AG10803 (cell line): ENCODE measurements around the gene ERF.

Experiments
- DNase-seq: peaks from one replicate; pipeline ENCODE4 v3.0.0; 2010; ENCODE audit warnings: low read depth
- H3K4me3 ChIP-seq: 2 replicates; pipeline ENCODE4 v1.5.1; 2011; ENCODE audit warnings: mild to moderate bottlenecking, low read length, control low read depth
- TF ChIP-seq, protein P1 (sequence below): conservative IDR thresholded peaks from 2 replicates; pipeline ENCODE4 v1.5.1; 2011; ENCODE audit warnings: mild to moderate bottlenecking, low read length, control low read depth, inconsistent platforms

ERF gene

DNA sequence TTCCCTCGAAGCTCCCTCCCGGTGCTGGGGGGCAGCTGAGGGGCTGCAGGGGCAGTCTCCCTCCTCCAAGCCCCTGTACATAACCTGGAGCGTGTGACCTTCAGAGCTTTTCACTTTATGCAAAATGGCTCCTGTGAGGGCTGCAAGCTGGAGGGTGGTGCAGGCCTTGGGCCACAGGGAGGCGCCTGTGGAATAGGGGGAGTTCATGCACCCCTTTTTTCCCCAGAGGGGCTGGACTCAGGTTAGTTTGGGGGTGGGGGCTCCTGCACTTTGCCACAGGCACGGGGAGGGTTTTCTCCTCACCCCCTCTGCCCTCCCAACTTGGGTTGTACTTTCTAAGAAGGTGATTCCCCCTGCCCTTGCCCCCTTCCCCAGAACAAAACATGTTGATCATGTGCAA is 40.4 kb upstream of the ERF start:
- no peak for DNase-seq
- H3K4me3 ChIP-seq, result no peak overlapping the region
- TF ChIP-seq, protein P1, sequence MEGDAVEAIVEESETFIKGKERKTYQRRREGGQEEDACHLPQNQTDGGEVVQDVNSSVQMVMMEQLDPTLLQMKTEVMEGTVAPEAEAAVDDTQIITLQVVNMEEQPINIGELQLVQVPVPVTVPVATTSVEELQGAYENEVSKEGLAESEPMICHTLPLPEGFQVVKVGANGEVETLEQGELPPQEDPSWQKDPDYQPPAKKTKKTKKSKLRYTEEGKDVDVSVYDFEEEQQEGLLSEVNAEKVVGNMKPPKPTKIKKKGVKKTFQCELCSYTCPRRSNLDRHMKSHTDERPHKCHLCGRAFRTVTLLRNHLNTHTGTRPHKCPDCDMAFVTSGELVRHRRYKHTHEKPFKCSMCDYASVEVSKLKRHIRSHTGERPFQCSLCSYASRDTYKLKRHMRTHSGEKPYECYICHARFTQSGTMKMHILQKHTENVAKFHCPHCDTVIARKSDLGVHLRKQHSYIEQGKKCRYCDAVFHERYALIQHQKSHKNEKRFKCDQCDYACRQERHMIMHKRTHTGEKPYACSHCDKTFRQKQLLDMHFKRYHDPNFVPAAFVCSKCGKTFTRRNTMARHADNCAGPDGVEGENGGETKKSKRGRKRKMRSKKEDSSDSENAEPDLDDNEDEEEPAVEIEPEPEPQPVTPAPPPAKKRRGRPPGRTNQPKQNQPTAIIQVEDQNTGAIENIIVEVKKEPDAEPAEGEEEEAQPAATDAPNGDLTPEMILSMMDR, result no peak

DNA sequence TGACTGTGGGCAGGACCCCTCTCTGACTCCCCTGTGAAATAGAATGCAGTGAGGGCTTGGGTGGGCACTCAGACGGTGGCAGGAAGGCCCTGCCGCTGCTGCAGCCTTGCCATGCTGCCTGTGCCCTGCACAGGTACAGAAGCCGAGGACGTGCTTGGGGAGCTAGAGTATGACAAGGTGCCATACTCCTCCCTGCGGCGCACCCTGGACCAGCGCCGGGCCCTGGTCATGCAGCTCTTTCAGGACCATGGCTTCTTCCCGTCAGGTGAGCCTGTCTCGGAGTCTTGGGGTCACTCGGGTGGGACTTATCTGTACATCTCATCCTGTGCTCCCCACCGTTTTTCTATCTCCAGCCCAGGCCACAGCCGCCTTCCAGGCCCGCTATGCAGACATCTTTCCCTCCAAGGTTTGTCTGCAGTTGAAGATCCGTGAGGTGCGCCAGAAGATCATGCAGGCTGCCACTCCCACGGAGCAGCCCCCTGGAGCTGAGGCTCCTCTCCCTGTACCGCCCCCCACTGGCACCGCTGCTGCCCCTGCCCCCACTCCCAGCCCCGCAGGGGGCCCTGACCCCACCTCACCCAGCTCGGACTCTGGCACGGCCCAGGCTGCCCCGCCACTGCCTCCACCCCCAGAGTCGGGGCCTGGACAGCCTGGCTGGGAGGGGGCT is 39.7 kb upstream of the ERF start:
- H3K4me3 ChIP-seq, result no peak overlapping the region
- TF ChIP-seq, protein P1, result no peak
- no peak for DNase-seq

DNA sequence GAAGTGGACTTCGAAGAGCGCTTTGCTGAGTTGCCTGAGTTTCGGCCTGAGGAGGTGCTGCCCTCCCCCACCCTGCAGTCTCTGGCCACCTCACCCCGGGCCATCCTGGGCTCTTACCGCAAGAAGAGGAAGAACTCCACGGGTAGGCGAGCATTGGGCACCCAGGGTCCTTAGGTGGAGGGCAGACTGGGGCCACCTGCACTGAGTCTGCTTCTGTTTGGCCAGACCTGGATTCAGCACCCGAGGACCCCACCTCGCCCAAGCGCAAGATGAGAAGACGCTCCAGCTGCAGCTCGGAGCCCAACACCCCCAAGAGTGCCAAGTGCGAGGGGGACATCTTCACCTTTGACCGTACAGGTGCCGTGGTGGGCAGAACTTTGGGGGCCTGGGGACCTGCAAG is 39.0 kb upstream of the ERF start:
- DNase-seq, result no peak
- TF ChIP-seq, protein P1, result no peak
- no peak overlapping the region for H3K4me3 ChIP-seq

DNA sequence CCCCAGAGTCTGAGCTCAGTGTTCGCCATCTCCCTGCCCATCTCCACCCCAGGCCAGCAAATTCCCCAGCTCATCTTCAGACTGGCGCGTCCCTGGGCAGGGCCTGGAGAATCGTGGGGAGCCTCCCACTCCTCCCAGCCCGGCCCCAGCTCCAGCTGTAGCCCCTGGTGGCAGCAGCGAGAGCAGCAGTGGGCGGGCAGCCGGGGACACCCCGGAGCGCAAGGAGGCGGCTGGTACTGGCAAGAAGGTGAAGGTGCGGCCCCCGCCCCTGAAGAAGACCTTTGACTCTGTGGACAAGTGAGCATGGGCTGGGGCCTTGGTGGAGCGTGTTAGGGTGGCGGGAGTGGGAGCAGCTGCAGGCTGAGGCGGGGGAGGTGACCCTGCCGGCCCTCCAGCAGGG is 38.6 kb upstream of the ERF start:
- no peak for DNase-seq
- H3K4me3 ChIP-seq, result no peak overlapping the region
- TF ChIP-seq, protein P1, result no peak

DNA sequence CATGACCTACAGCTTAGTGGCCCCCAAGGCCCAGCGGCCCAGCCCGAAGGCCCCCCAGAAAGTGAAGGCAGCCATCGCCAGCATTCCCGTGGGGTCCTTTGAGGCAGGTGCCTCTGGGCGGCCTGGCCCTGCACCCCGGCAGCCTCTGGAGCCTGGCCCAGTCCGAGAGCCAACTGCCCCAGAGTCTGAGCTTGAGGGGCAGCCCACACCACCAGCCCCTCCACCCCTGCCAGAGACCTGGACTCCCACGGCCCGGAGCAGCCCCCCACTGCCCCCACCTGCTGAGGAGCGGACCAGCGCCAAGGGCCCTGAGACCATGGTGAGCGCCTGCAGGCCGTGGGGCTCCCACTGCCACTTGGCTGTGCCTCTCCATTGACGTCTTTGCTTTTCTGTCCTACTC is 38.0 kb upstream of the ERF start:
- DNase-seq, result no peak
- no peak overlapping the region for H3K4me3 ChIP-seq
- TF ChIP-seq, protein P1, result no peak

DNA sequence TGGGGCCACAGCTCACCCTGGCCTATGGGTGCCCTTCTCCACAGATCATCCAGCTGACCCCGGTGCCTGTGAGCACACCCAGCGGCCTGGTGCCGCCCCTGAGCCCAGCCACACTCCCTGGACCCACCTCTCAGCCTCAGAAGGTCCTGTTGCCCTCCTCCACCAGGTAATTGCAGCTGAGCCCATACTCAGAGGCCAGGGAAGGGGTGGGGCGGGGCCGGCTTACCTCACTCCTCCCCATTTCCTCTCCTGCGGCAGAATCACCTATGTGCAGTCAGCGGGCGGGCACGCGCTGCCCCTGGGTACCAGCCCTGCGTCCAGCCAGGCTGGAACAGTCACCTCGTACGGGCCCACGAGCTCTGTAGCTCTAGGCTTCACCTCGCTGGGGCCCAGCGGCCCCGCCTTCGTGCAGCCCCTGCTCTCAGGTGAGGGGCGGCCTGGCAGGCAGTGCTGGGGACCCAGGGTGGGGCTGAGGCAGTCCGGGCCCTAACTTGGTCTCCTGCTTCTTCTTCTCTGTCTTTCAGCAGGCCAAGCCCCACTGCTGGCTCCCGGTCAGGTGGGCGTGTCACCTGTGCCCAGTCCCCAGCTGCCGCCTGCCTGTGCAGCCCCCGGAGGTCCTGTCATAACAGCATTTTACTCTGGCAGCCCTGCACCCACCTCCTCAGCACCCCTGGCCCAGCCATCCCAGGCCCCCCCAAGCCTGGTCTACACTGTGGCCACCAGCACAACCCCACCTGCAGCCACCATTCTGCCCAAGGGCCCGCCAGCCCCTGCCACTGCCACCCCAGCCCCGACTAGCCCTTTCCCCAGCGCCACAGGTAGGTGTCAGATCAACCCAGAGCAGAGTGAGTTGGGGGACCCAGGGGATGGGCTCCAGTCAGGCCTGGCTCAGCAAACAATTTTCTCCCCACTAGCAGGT is 37.4 kb upstream of the ERF start:
- TF ChIP-seq, protein P1, result no peak
- no peak for DNase-seq
- H3K4me3 ChIP-seq, result no peak overlapping the region

DNA sequence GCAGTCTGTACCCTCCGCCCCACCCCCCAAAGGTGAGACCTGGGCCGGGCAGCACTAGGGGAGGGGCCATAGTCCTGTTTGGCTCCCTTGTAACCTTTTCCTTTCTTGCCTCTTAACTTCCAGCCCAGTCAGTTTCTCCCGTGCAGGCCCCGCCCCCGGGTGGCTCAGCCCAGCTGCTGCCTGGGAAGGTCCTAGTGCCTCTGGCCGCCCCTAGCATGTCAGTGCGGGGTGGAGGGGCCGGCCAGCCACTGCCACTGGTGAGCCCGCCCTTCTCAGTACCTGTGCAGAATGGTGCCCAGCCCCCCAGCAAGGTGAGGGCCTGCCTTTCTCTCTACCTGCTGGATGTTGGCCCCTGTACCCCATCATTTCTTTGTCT is 36.5 kb upstream of the ERF start:
- TF ChIP-seq, protein P1, result no peak
- no peak overlapping the region for H3K4me3 ChIP-seq
- no peak for DNase-seq
